GM21529 (cell line): ENCODE data around the gene GBP6.
"Not testable (repeated sequence)": the region's sequence is repeated elsewhere in the genome, so short reads cannot be mapped to it uniquely, and the experiment has no call there.

Experiments
- ATAC-seq: cut with Tn5 transposase; IDR thresholded peaks from one replicate; pipeline ENCODE4 v1.9.1; 2021; ENCODE audit not compliant: unreplicated experiment

The GBP6 gene

GRCh38 chr1:89369331-89369730 lies 5.5 kb downstream of the GBP6 start:
- ATAC-seq, result no peak

GRCh38 chr1:89373810-89374209 lies 10.0 kb downstream of the GBP6 start:
- ATAC-seq, result not testable (repeated sequence)

DNA sequence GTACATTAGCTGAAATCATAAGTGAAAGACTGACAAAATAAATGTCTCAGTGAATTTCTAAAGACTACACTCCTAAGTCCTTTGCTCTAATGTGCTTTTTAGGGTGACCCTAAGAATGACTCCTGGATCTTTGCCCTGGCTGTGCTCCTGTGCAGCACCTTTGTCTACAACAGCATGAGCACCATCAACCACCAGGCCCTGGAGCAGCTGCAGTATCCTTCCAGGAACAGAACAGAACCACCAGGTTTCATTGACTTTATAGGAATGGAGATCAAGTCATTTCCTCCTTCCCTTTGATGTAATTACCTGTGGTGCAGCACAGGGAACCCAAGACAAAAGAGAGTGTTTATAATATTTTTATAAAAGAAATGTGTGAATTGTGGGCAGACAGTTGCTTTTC lies 14.1 kb downstream of the GBP6 start:
- no peak for ATAC-seq

- ATAC-seq, result no peak
Observed at GRCh38 chr1:89381618-89382017, 17.8 kb downstream of the GBP6 start.

DNA sequence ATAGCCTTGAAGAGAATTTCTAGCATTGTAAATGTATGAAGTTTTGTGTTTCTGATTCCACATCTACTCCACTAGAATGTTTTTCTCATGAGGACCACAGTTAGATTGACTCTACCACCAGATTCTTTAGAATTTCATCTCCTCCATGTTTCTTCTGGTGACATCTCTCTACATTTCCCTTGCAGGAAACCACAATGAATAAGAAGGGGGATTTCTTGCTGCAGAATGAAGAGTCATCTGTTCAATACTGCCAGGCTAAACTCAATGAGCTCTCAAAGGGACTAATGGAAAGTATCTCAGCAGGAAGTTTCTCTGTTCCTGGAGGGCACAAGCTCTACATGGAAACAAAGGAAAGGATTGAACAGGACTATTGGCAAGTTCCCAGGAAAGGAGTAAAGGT lies 18.6 kb downstream of the GBP6 start:
- ATAC-seq, result no peak

GRCh38 chr1:89383185-89383584 lies 19.3 kb downstream of the GBP6 start:
- ATAC-seq, result no peak

- ATAC-seq, result no peak
Observed at GRCh38 chr1:89390707-89391106, 26.8 kb downstream of the GBP6 start.

DNA sequence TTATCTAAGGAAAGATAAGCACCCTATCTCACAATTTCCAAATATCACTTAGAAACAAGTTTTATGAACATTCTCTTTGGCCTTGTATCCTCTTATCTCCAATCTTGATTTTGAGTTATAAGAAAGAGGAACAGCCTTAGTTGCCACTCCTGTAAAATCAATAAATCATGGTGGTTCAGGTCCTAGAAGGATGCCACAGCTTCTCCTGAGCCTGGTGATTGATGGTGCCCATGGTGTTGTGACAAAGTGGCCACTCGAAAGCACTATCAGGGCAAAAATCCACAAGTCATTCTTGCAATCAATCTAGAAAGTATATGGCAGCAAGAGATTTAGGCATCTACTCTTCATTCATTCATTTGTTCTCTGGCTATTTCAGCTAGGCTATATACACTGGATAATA lies 27.8 kb downstream of the GBP6 start:
- ATAC-seq, result no peak

DNA sequence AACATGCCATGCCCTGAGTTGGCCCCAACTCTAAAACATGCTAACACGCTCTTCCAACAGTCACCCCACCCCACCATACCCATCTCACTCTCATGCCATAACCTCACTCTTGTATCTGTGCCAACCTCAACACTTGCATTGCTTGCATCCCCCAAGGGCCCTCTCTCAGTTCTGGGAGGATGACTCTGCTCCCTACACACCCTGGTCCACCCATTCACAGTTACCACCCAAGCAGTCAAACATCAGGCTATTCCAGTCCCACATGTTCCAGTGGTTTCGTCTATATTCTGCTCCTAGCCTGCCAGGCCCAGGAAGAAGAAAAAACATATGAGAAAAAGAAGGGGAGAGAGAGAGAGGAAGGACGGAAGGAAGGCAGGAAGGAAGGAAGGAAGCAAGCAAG lies 31.0 kb downstream of the GBP6 start:
- no peak for ATAC-seq

GRCh38 chr1:89396902-89397301 lies 33.0 kb downstream of the GBP6 start:
- no peak for ATAC-seq

GRCh38 chr1:89405275-89405929 lies 41.5 kb downstream of the GBP6 start:
- no peak for ATAC-seq

GRCh38 chr1:89407360-89407759 lies 43.5 kb downstream of the GBP6 start:
- no peak for ATAC-seq

DNA sequence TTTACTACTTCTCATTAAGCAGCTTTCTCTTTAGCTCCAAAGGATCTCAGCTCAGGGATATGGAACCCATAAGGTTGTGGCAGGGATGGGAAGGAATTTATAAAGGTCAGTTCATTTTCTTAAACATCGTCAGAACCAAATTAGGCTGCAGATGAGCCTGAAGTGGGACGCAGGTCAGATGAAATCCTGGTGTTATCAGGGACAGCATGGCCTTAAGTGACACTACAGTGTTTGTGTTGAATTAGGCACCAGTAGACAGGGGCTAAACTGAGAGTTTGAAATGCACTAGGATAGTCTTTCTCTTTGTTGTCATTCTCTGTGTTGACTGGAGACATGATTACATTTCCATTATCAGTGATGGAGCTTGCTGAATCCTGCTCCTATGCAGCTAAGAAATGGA lies 43.9 kb downstream of the GBP6 start:
- not testable (repeated sequence) for ATAC-seq

DNA sequence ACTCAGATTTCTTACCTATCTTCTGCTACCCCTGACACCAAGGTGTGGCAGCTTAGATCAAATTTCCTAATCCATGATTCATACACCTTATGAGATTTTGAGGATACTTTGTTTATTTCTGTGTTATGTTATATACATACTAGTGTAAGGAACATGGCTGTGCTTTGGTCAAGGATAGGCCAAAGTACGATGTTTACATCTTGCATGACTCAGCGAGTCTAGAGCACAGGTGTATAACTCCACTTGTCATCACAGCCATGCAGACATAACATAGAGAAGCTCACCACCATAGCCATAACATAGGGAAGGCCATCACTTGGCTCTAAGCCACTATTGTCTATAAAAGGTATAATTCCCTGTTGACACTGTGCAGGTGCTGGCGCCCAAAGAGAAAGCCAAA lies 61.2 kb downstream of the GBP6 start:
- no peak for ATAC-seq

DNA sequence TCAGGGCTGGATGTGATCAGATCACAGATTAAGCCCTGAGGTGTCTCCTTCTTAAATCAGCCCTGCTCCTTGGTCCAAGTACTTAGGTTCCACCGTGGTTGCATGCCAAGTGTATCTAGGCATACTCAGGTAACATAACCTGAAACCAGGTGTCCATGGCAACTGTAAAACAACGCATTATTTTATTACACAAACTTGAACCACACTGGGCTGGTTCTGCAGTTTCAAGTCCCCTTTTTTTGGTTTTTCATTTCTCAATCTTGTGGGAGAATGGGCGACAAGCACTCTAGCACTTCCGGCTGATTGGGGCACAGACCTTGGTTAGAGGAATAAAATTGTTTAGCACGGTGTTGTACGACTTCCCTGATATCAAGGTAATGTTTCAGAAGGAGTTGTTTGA lies 65.2 kb downstream of the GBP6 start:
- ATAC-seq, result no peak

DNA sequence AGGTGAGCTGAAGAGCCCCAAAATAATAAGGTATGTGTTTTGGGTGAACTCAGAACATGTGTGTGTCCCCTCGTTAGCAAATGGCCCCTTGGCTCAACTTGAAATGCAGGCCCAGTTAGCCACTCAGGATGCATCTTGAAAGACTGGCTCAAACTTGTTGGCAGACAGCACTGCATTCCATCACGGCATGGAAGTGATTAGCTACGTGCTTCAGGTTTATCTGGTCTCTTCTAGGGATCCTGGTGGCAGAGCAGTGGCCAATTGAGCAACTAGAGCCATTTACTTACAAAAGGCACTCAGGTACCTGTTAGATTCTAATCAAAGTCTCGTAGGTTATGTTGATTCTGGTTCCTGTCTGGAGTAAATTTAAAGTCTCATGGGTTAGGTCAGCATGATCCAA lies 65.8 kb downstream of the GBP6 start:
- not testable (repeated sequence) for ATAC-seq

DNA sequence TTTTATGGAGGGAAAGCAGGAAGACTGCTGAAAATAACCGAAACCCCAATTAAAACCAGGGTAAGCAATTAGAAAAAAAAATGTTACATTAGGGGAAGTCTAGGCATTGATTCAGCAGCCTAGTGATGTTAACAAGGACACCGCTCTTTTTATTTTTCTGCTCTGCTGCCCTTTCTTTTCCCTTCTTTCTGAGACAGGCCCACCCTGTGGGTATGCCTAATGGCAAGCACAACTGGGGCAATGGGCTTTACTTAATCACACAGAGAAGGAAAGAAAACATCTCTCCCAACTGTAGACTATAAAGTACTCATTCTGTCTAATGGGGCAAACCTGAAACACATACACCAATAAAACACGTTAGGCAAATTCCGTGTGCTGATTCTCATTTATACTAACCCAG lies 69.6 kb downstream of the GBP6 start:
- ATAC-seq, result no peak

- not testable (repeated sequence) for ATAC-seq
Observed at GRCh38 chr1:89434058-89434780, 70.4 kb downstream of the GBP6 start.
